Naive thymus-derived CD8-positive, alpha-beta T cell (primary cell): ENCODE data around the gene XYLT1. TPM values are rescaled to one million over a fixed set of nuclear protein-coding genes. Genes with fewer than 3 reads are reported as not detected.
A peak's percentile ranks its signal among the peaks of the same experiment; 100 is the strongest.

ENCODE experiments used
- ATAC-seq, 2 donors: fragments of 150-1000 bp; cut with Tn5 transposase in 1 of 2; sonication (Bioruptor Pico), chemical (Tn5 transposase) in 1 of 2; 1 replicate in 1 of 2; 2 replicates in 1 of 2; pipeline ENCODE4 v1.10.0; 2021; ENCODE audit warnings: mild to moderate bottlenecking in 2 of 2, moderate library complexity in 2 of 2
- POLR2A ChIA-PET: fragments of 350-600 bp; sonication (Branson Sonifier 250); formaldehyde crosslinking; loops from one replicate; lab custom pipeline; 2021; ENCODE audit warnings: antibody characterized with exemption; lab: Charles Lee
- DNase-seq, 10 donors: peaks; one replicate each; pipeline versions ENCODE4 v3.0.0 to v3.0.0-alpha.2; 2020 to 2022
- H3K27ac Mint-ChIP-seq, 10 donors: one replicate each; pipeline ENCODE4 v1.8.0; 2020 to 2022; ENCODE audit warnings: mild to moderate bottlenecking in 10 of 10, mixed read lengths in 10 of 10, moderate library complexity in 4 of 10, inconsistent platforms in 1 of 10
- H3K27me3 Mint-ChIP-seq, 5 donors: one replicate each; pipeline ENCODE4 v1.8.0; 2021 to 2022; ENCODE audit warnings: mixed read lengths in 5 of 5
- H3K36me3 Mint-ChIP-seq, 3 donors: one replicate each; pipeline ENCODE4 v1.8.0; 2020 to 2022; ENCODE audit warnings: mixed read lengths in 3 of 3, mild to moderate bottlenecking in 2 of 3, inconsistent platforms in 1 of 3
- H3K4me1 Mint-ChIP-seq, 4 donors: one replicate each; pipeline ENCODE4 v1.8.0; 2021 to 2022; ENCODE audit warnings: mixed read lengths in 4 of 4
- H3K4me3 Mint-ChIP-seq, 10 donors: one replicate each; pipeline ENCODE4 v1.8.0; 2020 to 2022; ENCODE audit warnings: mild to moderate bottlenecking in 10 of 10, mixed read lengths in 10 of 10, moderate library complexity in 6 of 10, inconsistent platforms in 1 of 10
- H3K9me3 Mint-ChIP-seq, 9 donors: one replicate each; pipeline ENCODE4 v1.8.0; 2020 to 2022; ENCODE audit warnings: mixed read lengths in 9 of 9, mild to moderate bottlenecking in 3 of 9, inconsistent platforms in 1 of 9, moderate library complexity in 1 of 9
- polyA plus RNA-seq, 3 donors: library from polyadenylated mRNA; unstranded; fragments of 300-500 nt; fragmentation: Illumina TruSeq; gene quantifications; one replicate each; pipeline ENCODE4 v1.2.3, GENCODE V29; 2021
- total RNA-seq, 8 experiments: library from RNA in 2 of 8; stranded (reverse) in 2 of 8; gene quantifications; one replicate each; pipeline ENCODE4 v1.2.3 and lab custom pipeline; 2021 to 2026

The XYLT1 gene
- total and polyA plus RNA-seq, 5 experiments from 2014 or later: 0.44 to 50.7 (median 1.4) TPM

DNA sequence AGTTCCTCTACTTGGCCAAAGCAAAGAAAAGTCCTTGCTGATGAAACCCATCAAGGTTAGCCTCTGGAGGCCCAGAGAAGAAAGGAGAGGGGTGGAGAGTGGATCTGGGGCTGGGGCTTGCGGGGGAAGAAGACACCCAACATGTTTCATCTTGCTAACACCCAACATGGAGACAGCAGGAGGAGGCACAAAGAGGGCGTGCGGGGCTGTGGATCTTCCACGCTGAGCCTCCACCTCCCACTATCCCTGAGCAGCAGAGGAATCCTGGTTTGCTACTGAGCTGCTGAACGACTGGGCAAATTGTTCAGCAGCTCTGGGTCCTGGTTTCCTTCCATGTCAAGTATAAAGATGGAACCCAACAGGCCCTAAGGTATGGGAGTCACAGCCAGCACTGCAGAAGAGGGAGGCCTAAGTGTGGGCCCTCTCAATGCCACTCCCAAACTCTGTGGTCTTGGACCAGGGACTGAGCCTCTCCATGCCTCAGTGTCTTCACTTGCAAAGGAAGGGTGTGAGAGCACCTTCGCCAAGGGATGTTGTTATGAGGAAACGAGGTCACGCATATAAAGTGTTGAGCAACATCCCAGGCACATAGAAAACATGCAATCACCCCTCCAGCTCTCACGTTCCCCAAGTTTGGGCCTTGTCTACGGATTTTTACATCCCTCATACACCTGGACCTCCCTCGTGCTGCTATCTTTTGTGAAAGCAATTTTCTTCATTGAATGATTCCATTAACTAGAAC, 122.5 kb downstream of the XYLT1 start:
- peaks cover 0 to 9% (median 2%) of the 10 kb centered on the region in 3 donors for H3K36me3 Mint-ChIP-seq
- peaks cover 32 to 92% (median 58%) of the 10 kb centered on the region in 4 donors for H3K4me1 Mint-ChIP-seq
- H3K27ac Mint-ChIP-seq: peak overlapping the region in 8 of 10 donors; percentile 17 to 92 (median 74)
- DNase-seq (no peak), ATAC-seq (no peak)
- H3K27me3 Mint-ChIP-seq: no peaks in the 10 kb centered on the region
- POLR2A ChIA-PET: interaction anchor here (0.5 to 1.4 kb wide), 2 partner anchors 12 to 61 kb away, joined by 4 to 6 read pairs; no protein-coding TSS in a partner anchor
- H3K9me3 Mint-ChIP-seq: peaks cover 0 to 2% (median 0%) of the 10 kb centered on the region in 9 donors
- no peak overlapping the region for H3K4me3 Mint-ChIP-seq

DNA sequence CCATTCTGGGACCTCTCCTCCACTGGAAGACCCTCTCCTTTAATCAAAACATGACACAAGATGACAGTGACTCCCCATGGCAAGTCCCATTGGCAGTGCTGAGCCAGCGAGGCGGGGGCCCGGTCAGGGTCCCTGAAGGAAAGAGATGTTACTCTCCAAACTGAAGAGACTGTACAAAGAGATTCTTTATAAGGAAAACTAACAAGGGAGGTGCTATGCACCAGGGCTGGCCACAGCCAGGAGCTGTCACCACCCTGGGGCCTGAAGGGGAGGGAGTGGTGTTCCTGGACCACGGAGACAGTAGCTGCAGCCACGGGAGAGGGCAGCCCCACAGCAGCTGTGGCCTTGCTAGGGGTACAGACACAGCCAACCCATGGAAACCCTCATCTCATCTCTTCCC, 123.1 kb downstream of the XYLT1 start:
- POLR2A ChIA-PET: interaction anchor here (1.4 to 1.9 kb wide), 4 partner anchors 8 to 69 kb away, joined by 5 to 9 read pairs (median 6); no protein-coding TSS in a partner anchor

DNA sequence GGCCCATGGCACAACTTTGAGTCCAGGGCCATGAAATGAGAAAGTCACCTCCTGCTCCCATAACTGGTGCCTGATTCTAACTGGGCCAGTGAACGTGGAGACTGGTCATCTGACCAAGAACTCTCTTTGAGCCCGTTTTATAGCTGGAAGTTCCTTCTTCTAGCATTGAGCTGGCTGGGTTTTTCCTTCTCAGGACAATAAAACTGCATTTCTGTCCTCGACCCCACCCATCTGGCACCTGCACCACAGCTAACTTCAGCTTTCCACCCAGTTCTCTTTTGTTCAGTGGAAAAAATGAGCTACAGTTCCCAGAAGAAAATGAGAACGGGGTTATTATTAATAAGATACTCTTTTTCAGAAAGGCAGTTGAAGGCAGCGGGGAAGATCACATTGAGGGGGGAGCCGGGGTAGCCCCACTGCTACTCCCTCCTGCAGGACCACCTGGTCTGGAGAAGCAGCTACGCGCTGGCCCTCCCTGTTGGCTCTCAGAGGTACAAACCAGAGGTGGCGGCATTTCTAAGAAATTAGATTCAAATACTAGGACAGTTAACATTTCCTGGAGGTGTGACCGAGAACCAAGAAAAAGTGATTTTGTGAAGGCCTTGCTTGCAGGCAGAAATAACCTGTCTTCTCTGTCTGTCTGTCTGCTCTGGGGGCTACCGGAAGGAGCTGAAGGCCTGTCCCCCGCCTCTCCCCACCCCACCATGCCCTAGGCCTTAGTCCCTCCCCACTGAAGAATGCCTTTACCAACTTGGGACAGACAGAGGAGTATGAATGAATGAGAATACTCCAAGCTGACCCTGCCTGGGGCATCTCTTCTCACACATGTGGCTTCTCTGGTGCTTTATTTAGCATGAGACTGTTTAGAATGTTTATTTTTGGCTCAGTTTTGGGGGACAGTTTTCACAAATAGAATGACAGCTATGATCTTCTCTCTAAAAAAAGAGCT, 123.9 kb downstream of the XYLT1 start:
- Mint-ChIP-seq H3K4me1 (peaks cover 31 to 93% (median 59%) of the 10 kb centered on the region in 4 donors), H3K9me3 (peaks cover 0 to 2% (median 0%) of the 10 kb centered on the region in 9 donors), H3K36me3 (peaks cover 0 to 9% (median 2%) of the 10 kb centered on the region in 3 donors), H3K27me3 (no peaks in the 10 kb centered on the region), H3K4me3 (peak overlapping the region in 5 of 10 donors; percentile 22 to 43 (median 39)), H3K27ac (peak overlapping the region; percentile 39 to 92 (median 76))
- ATAC-seq (no peak), DNase-seq (no peak)
- POLR2A ChIA-PET: interaction anchor here (1.1 to 1.9 kb wide), 5 partner anchors 9 to 69 kb away, joined by 3 to 9 read pairs (median 6); no protein-coding TSS in a partner anchor

More for the DNA sequence above, 123.1 kb downstream of the XYLT1 start:
- Mint-ChIP-seq H3K9me3 (peaks cover 0 to 2% (median 0%) of the 10 kb centered on the region in 9 donors), H3K36me3 (peaks cover 0 to 9% (median 2%) of the 10 kb centered on the region in 3 donors), H3K27ac (peak overlapping the region in 9 of 10 donors; percentile 31 to 92 (median 78)), H3K27me3 (no peaks in the 10 kb centered on the region), H3K4me1 (peaks cover 31 to 92% (median 59%) of the 10 kb centered on the region in 4 donors), H3K4me3 (peak overlapping the region in 5 of 10 donors; percentile 21 to 43 (median 39))
- ATAC-seq (no peak), DNase-seq (no peak)

DNA sequence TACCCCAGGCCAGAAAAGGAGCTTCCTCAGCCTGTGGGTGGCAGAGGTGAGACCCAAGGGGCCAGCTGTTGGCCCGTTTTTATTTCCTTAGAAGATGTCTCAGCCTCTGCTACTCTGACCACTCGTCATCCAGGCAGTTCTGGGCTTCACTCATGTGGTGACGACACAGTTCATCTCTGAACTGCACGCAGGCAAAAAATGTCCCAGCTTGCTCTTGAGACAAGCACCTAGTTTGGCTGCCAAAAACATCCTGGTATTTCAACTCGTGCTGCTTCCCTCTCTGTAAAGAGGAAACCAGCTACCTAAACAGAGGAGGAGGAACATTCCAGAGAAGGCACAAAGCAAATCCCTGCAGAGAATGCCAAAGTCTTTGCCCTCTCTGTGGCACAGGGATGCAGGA, 125.7 kb downstream of the XYLT1 start:
- Mint-ChIP-seq H3K4me3 (peak overlapping the region in 2 of 10 donors; percentile 14 to 22), H3K27me3 (no peaks in the 10 kb centered on the region), H3K9me3 (peaks cover 0 to 2% (median 0%) of the 10 kb centered on the region in 9 donors), H3K4me1 (peaks cover 41 to 93% (median 64%) of the 10 kb centered on the region in 4 donors), H3K36me3 (peaks cover 0 to 4% (median 0%) of the 10 kb centered on the region in 3 donors), H3K27ac (peak overlapping the region in 7 of 10 donors; percentile 5 to 76 (median 63))
- POLR2A ChIA-PET: interaction anchor here (0.7 to 1.4 kb wide), 2 partner anchors 22 to 24 kb away, joined by 3 to 5 read pairs; no protein-coding TSS in a partner anchor
- ATAC-seq: peak in 1 of 2 donors; percentile 3
- no peak for DNase-seq

DNA sequence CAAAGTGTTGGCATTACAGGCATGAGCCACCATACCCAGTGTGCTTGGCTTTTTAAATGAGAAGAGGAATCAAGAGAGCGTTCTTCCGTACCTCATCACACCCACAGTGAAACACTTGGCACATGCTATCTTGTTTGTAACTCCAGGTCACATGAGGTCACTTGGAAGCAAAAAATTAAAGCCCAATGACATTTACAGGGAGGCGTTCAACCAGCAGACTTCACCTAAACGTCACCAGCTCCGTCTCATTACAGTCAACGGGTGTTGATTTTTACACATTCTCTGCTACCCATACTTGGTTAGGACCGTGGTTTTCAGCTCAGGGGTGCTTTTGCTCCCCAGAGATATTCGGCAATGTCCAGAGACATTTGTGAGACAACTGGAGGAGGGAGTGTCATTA, 127.0 kb downstream of the XYLT1 start:
- peaks cover 42 to 89% (median 65%) of the 10 kb centered on the region in 4 donors for H3K4me1 Mint-ChIP-seq
- H3K4me3 Mint-ChIP-seq: peak overlapping the region in 9 of 10 donors; percentile 12 to 79 (median 69)
- peaks cover 0 to 2% (median 0%) of the 10 kb centered on the region in 9 donors for H3K9me3 Mint-ChIP-seq
- peaks cover 0 to under 1% (median 0%) of the 10 kb centered on the region in 3 donors for H3K36me3 Mint-ChIP-seq
- peak overlapping the region; percentile 65 to 92 (median 84) for H3K27ac Mint-ChIP-seq
- DNase-seq (no peak), ATAC-seq (no peak)
- POLR2A ChIA-PET: interaction anchor here (0.6 to 2.1 kb wide), 6 partner anchors 15 to 1200 kb away, joined by 3 to 13 read pairs (median 4); no protein-coding TSS in a partner anchor
- H3K27me3 Mint-ChIP-seq: no peaks in the 10 kb centered on the region

DNA sequence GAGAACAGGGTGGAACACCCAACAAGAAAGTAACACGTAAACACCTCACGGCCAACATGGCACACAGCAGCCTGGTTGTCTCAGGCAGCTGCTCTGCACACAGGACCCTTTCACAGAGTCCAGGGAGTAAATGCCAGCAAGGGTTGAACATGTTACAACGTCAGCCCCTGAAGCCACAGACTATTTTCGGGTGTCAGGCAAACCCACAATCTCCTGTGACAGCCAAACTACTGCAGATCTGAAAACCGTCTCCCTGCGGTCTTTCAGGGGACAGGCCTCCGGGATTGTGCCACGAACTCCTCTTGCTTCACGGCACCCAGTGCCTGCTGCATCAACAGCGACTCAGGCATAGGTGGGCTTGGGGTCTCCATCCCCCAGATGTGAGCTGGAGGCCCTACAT, 127.7 kb downstream of the XYLT1 start:
- peak overlapping the region; percentile 72 to 92 (median 88) for H3K27ac Mint-ChIP-seq
- POLR2A ChIA-PET: interaction anchor here (0.6 to 2.1 kb wide), 8 partner anchors 8 to 67 kb away, joined by 3 to 13 read pairs (median 4); no protein-coding TSS in a partner anchor

DNA sequence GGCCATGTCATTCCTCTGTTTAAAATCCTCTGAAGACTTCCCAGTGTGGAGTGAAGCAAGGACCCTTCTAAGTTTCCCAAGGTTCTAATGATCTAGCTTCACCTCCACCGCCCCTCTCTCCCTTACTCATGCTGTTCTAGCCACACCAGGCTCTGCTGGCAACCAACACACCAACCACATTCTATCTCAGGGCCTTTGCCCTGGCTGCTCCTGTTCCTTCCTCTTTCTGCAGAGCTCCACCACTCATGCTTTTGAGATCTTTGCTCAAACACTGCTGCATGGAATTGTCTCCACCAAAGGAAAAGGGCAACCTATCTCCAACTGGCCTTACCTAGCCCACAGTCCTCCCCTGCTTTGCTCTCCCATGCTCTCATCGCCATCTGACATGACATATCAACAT, 128.7 kb downstream of the XYLT1 start:
- peaks cover 42 to 79% (median 60%) of the 10 kb centered on the region in 4 donors for H3K4me1 Mint-ChIP-seq
- POLR2A ChIA-PET: interaction anchor here (1.2 to 2.1 kb wide), 4 partner anchors 9 to 27 kb away, joined by 3 to 13 read pairs (median 6); no protein-coding TSS in a partner anchor
- no peaks in the 10 kb centered on the region for H3K27me3 Mint-ChIP-seq
- no peaks in the 10 kb centered on the region for H3K9me3 Mint-ChIP-seq
- peak overlapping the region in 8 of 10 donors; percentile 39 to 92 (median 76) for H3K27ac Mint-ChIP-seq
- ATAC-seq: no peak
- peaks cover 0 to 4% (median 0%) of the 10 kb centered on the region in 3 donors for H3K36me3 Mint-ChIP-seq
- no peak for DNase-seq
- H3K4me3 Mint-ChIP-seq: peak overlapping the region in 9 of 10 donors; percentile 6 to 79 (median 65)

More for the DNA sequence above, 127.7 kb downstream of the XYLT1 start:
- no peaks in the 10 kb centered on the region for H3K27me3 Mint-ChIP-seq
- peaks cover 44 to 85% (median 64%) of the 10 kb centered on the region in 4 donors for H3K4me1 Mint-ChIP-seq
- peak overlapping the region; percentile 12 to 79 (median 69) for H3K4me3 Mint-ChIP-seq
- H3K36me3 Mint-ChIP-seq: peaks cover 0 to 2% (median 0%) of the 10 kb centered on the region in 3 donors
- ATAC-seq (peak; percentile 79 to 88), DNase-seq (peak in 7 of 10 donors; percentile 7 to 67 (median 63))
- H3K9me3 Mint-ChIP-seq: peaks cover 0 to 2% (median 0%) of the 10 kb centered on the region in 9 donors

DNA sequence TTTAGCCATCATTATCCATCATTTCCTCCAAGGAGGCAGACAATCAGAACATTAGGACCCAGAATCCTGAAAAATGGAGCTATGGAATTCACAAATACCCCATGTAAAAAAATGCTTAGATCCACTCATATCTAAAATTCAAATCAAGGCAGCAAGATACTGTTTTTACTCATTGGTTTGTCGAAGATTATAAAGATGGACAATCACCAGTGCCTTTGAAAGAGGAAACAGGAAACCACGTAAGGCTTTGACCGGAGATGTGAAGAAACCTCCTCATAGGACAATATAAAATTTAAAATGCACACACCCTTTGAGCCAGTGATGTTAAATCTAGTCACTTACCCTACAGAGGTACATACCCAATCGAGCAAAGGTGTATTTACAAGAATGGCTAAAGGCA, 130.0 kb downstream of the XYLT1 start:
- ATAC-seq: no peak
- Mint-ChIP-seq H3K27me3 (no peaks in the 10 kb centered on the region), H3K4me3 (peak overlapping the region in 5 of 10 donors; percentile 5 to 78 (median 23)), H3K4me1 (peaks cover 44 to 79% (median 68%) of the 10 kb centered on the region in 4 donors), H3K36me3 (peaks cover 0 to 4% (median 0%) of the 10 kb centered on the region in 3 donors), H3K27ac (peak overlapping the region in 5 of 10 donors; percentile 25 to 91 (median 80)), H3K9me3 (no peaks in the 10 kb centered on the region)
- DNase-seq: no peak
- POLR2A ChIA-PET: interaction anchor here (1.0 to 1.2 kb wide), 2 partner anchors 17 to 28 kb away, joined by 3 read pairs; no protein-coding TSS in a partner anchor

DNA sequence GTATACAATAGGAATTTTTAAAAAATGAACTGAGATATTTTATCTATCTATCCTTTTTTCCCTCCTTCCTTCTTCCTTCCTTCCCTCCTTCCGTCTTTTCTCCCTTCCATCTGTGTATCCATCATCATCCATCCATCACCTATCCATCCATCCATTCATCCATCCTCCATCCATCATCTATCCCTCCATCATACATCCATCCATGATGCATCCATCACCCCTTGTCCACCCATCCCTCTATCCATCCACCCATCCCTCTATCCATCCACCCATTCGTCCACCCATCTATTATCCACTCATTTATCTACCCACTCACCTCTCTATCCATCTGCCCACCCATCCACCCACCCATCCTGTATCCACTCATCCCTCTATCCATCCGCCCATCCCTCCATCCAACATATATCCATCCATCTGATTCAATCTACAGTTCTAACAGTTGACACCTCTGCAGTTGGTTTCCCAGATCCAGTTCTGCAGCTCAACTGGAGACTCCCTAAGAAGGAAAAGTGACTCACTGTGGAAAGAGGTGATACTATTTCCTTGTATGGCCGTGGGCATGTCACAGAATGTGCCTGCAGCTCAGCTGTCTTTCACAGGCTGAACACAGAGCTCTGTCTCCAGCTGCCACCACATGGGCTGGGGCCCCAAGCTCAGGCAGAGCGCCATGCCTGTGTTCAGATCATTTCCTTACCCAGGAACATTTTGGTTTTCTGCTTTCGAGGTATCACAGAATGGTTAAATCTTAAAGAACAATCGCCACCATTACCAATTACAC, 130.8 kb downstream of the XYLT1 start:
- H3K27me3 Mint-ChIP-seq: no peaks in the 10 kb centered on the region
- peaks cover 0 to 4% (median 0%) of the 10 kb centered on the region in 3 donors for H3K36me3 Mint-ChIP-seq
- H3K4me1 Mint-ChIP-seq: peaks cover 45 to 75% (median 68%) of the 10 kb centered on the region in 4 donors
- ATAC-seq (peak in 1 of 2 donors; percentile 26), DNase-seq (no peak)
- POLR2A ChIA-PET: interaction anchor here (1.0 to 1.2 kb wide), 2 partner anchors 16 to 29 kb away, joined by 3 read pairs; no protein-coding TSS in a partner anchor
- H3K4me3 Mint-ChIP-seq: no peak overlapping the region
- no peaks in the 10 kb centered on the region for H3K9me3 Mint-ChIP-seq
- H3K27ac Mint-ChIP-seq: peak overlapping the region in 7 of 10 donors; percentile 7 to 91 (median 58)

DNA sequence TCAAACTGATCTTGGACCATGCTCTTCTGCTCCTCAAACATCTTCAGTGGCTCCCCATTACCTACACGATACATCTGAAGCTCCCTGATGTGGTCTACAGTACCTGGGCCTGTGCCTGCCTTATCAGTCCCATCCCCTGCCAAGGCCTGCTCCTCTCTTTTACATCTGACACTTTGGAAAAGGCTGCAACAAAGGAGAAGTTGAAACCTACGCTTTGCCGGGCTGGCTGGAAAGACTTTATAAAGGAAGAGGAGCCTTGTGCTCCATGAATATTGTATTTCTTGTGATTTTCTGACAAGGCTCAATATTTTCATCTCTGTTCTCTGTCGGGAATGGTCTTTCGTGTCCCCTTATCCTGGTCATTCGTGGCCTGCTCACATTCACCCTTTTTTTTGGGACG, 132.5 kb downstream of the XYLT1 start:
- H3K9me3 Mint-ChIP-seq: no peaks in the 10 kb centered on the region
- peaks cover 37 to 69% (median 58%) of the 10 kb centered on the region in 4 donors for H3K4me1 Mint-ChIP-seq
- H3K27me3 Mint-ChIP-seq: no peaks in the 10 kb centered on the region
- ATAC-seq (no peak), DNase-seq (no peak)
- H3K27ac Mint-ChIP-seq: peak overlapping the region in 4 of 10 donors; percentile 36 to 70 (median 40)
- H3K36me3 Mint-ChIP-seq: peaks cover 0 to 4% (median 0%) of the 10 kb centered on the region in 3 donors
- POLR2A ChIA-PET: no interaction called here
- H3K4me3 Mint-ChIP-seq: peak overlapping the region in 4 of 10 donors; percentile 2 to 65 (median 28)
